HCT116 (cell line): ENCODE measurements around the gene ZNF148.

Source experiments
- CEBPB ChIP-seq: IDR thresholded peaks from 2 replicates; pipeline ENCODE4 v1.6.1; 2012; ENCODE audit warnings: low read depth
- CTCF ChIP-seq, 3 experiments: fragments of 200-600 bp in 1 of 3; sonication (generic) in 1 of 3; IDR thresholded peaks in 2 of 3; conservative IDR thresholded peaks in 1 of 3; 2 replicates each; pipeline ENCODE4 v1.5.1; 2012 to 2017; ENCODE audit warnings: low read depth in 2 of 3, low read length in 2 of 3, antibody characterized with exemption in 1 of 3, borderline replicate concordance in 1 of 3, control low read depth in 1 of 3, mild to moderate bottlenecking in 1 of 3, mixed read lengths in 1 of 3, mixed run types in 1 of 3, moderate library complexity in 1 of 3; ENCODE audit not compliant: insufficient read depth in 1 of 3
- EZH2 ChIP-seq: fragments of 200-600 bp; sonication (generic); IDR thresholded peaks from 2 replicates; pipeline ENCODE4 v1.6.1; 2017; ENCODE audit warnings: antibody characterized with exemption, mixed run types
- POLR2A ChIP-seq: IDR thresholded peaks from 2 replicates; pipeline ENCODE4 v1.7.0; 2011; ENCODE audit warnings: borderline replicate concordance; ENCODE audit not compliant: insufficient read depth, insufficient read length; ENCODE audit errors: extremely low read depth
- REST ChIP-seq: IDR thresholded peaks from 2 replicates; pipeline ENCODE4 v1.6.1; 2012; ENCODE audit warnings: low read depth
- YY1 ChIP-seq: IDR thresholded peaks from 2 replicates; pipeline ENCODE4 v1.6.1; 2011; ENCODE audit warnings: low read length, low read depth, moderate library complexity, mild to moderate bottlenecking; ENCODE audit not compliant: insufficient replicate concordance; ENCODE audit errors: extremely low read depth
- ZNF274 ChIP-seq: fragments of 200-500 bp; sonication (Bioruptor generic); IDR thresholded peaks from 2 replicates; pipeline ENCODE4 v1.6.1; 2014; ENCODE audit warnings: mild to moderate bottlenecking, low read depth, low read length, inconsistent platforms

GRCh38 chr3:125357032-125357658, 18.0 kb downstream of the ZNF148 start:
- no peak for TF ChIP-seq REST
- TF ChIP-seq CEBPB, result no peak
- no peak for TF ChIP-seq POLR2A
- no peak for TF ChIP-seq ZNF274
- TF ChIP-seq YY1, result no peak
- no peak for TF ChIP-seq CTCF (IDR thresholded peaks at IDR 0.05 in 2 of 3, conservative IDR thresholded peaks at IDR 0.05 in 1 of 3; ENCODE audit: borderline replicate concordance in 1 of 3, insufficient read depth in 1 of 3, low read depth in 2 of 3, low read length in 2 of 3)
- no peak for TF ChIP-seq EZH2
